GM12801 (cell line): ENCODE data around the gene TSNAX.

Source experiments
- CTCF ChIP-seq: IDR thresholded peaks from one replicate; pipeline ENCODE4 v1.5.1; 2011; ENCODE audit warnings: control low read depth; ENCODE audit not compliant: insufficient read length; ENCODE audit errors: extremely low read depth

Gene TSNAX

DNA sequence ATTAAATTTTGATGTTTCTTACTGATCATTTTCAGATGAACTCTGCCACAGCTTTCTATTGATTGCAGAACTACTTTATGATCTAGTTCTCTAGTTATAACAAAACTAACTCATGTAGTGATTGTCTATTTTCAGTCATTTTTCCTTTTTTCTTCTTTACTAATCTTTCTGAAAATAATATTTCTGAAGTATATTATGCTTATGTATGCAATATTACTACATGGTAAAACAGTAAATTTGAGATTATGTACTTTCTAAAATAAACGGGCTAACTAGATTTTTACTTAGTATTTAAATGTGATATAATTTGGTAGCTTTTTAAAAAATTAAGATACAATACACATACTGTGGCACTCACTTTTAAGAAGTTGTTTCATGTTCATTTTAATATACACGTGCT is 7.6 kb downstream of the TSNAX start:
- TF ChIP-seq CTCF = no peak

DNA sequence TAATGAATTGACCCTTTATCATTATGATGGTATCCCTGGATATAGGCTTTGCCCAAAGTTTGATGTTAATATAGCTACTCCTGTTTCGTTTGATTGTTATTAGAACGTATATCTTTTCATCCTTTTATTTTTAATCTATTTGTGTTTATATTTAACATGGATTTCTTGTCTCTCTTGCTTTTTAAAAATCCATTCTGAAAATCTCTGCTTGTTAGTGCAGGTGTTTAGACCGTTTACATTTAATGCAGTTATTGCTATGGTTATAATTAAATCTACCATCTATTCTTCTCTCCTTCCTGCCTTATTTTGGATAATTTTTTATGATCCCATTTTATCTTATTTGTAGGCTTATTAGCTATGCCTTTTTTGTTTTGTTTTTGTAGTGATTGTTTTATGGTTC is 12.4 kb downstream of the TSNAX start:
- TF ChIP-seq CTCF = no peak

DNA sequence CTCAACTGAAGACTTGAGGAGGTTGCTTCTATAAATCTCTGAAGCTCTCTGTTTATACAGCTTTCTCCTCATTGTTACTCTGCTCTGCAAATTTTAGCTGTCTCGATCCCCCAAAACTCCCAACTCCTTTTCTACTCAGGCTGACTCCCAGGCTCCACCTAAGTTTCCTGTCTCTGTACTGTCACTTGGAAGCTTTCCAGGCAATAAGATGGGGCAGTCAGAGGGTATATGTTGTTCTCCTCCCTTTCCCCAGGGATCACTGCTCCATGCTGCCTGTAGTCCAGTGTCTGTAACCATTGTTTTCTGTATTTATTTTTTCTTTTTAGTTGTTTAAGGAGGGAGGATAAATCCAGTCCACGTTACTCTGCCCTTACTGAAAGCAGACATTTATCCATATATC is 13.4 kb downstream of the TSNAX start:
- TF ChIP-seq CTCF = no peak

GRCh38 chr1:231544943-231545592 is 16.6 kb downstream of the TSNAX start:
- TF ChIP-seq CTCF = no peak

- no peak for TF ChIP-seq CTCF
These were observed 18.2 kb downstream of the TSNAX start for GRCh38 chr1:231546693-231547092.

DNA sequence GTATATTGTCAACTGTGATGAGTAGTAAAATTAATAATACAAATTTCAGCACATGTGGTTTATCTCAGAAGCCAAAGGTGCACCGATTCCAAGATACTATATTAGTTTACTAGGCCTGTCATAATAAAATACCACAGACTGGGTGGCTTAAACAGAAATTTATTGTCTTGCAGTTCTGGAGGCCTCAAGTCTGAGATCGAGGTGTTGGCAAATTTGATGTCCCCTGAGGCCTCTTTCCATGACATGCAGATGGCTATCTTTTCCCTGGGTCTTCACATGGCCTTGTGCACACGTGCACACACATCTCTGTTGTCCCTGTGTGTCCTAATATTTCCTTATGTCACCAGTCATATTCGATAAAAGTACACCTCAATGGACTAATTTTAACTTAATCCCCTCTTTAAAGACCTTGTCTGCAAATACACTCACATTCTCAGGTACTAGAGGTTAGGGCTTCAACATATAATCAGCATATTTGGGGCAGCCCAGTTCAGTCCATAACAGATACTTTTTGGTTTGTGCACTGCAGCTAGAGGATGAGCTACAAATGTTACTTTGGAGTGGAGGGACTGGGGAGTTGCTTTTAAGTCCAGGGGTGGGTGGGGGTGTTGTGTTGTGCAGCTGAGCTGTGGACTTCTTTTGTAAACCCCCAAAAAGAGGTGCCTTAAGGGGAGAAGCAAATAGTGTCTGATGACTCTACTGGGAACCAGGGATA is 21.4 kb downstream of the TSNAX start:
- TF ChIP-seq CTCF = no peak

GRCh38 chr1:231550448-231550781 is 21.9 kb downstream of the TSNAX start:
- TF ChIP-seq CTCF = no peak

GRCh38 chr1:231553320-231553719 is 24.9 kb downstream of the TSNAX start:
- no peak for TF ChIP-seq CTCF
